HG02938 (cell line): ENCODE data around the gene C13orf46.
"Not testable (repeated sequence)": the region's sequence is repeated elsewhere in the genome, so short reads cannot be mapped to it uniquely, and the experiment has no call there.

Experiments
- ATAC-seq: cut with Tn5 transposase; IDR thresholded peaks from one replicate; pipeline ENCODE4 v1.9.1; 2021; ENCODE audit warnings: mild to moderate bottlenecking, moderate library complexity; ENCODE audit not compliant: unreplicated experiment

Gene C13orf46

GRCh38 chr13:113995051-113995601 lies 21.2 kb upstream of the C13orf46 start:
- no peak for ATAC-seq

GRCh38 chr13:113992276-113993005 lies 18.6 kb upstream of the C13orf46 start:
- ATAC-seq = no peak

GRCh38 chr13:113991676-113992179 lies 17.9 kb upstream of the C13orf46 start:
- no peak for ATAC-seq

GRCh38 chr13:113991191-113991669 lies 17.4 kb upstream of the C13orf46 start:
- ATAC-seq = no peak

- no peak for ATAC-seq
Observed at GRCh38 chr13:113990321-113990837, 16.5 kb upstream of the C13orf46 start.

- ATAC-seq = no peak
Observed at GRCh38 chr13:113989585-113990300, 15.9 kb upstream of the C13orf46 start.

- ATAC-seq = not testable (repeated sequence)
Observed at GRCh38 chr13:113988859-113989258, 15.0 kb upstream of the C13orf46 start.

- no peak for ATAC-seq
Observed at GRCh38 chr13:113982296-113982661, 8.4 kb upstream of the C13orf46 start.

GRCh38 chr13:113981611-113982295 lies 7.9 kb upstream of the C13orf46 start:
- no peak for ATAC-seq

- ATAC-seq = no peak
Observed at GRCh38 chr13:113981194-113981605, 7.3 kb upstream of the C13orf46 start.

GRCh38 chr13:113980489-113981064 lies 6.7 kb upstream of the C13orf46 start:
- ATAC-seq = no peak

- ATAC-seq = no peak
Observed at GRCh38 chr13:113979791-113980471, 6.1 kb upstream of the C13orf46 start.

GRCh38 chr13:113978741-113979481 lies 5.0 kb upstream of the C13orf46 start:
- no peak for ATAC-seq

- ATAC-seq = no peak
Observed at GRCh38 chr13:113977976-113978375, 4.1 kb upstream of the C13orf46 start.

- no peak for ATAC-seq
Observed at GRCh38 chr13:113976711-113977684, 3.1 kb upstream of the C13orf46 start.

- no peak for ATAC-seq
Observed at GRCh38 chr13:113975416-113975815, 1.5 kb upstream of the C13orf46 start.

- ATAC-seq = no peak
Observed at GRCh38 chr13:113974304-113975281, 717 bp upstream of the C13orf46 start.
